ENCODE data around the gene KCNJ5.

KCNJ5 gene

GRCh38 chr11:128892866-128893565, 1.9 kb downstream of the KCNJ5 start:
- in situ Hi-C loops (cut with HindIII; ENCODE audit: low sequenced_read_pairs), result loop anchor here (25.0 kb wide), 1 partner anchor 394 kb away; no protein-coding TSS in a partner anchor

GRCh38 chr11:128893578-128894285, 2.6 kb downstream of the KCNJ5 start:
- in situ Hi-C loops (cut with HindIII; ENCODE audit: low sequenced_read_pairs), result loop anchor here (25.0 kb wide), 1 partner anchor 394 kb away; no protein-coding TSS in a partner anchor

GRCh38 chr11:128894286-128894681, 3.1 kb downstream of the KCNJ5 start:
- in situ Hi-C loops (cut with HindIII; ENCODE audit: low sequenced_read_pairs), result loop anchor here (25.0 kb wide), 1 partner anchor 393 kb away; no protein-coding TSS in a partner anchor

- in situ Hi-C loops (cut with HindIII; ENCODE audit: low sequenced_read_pairs), result loop anchor here (25.0 kb wide), 1 partner anchor 393 kb away; no protein-coding TSS in a partner anchor
These were observed 3.5 kb downstream of the KCNJ5 start for GRCh38 chr11:128894685-128895084.

GRCh38 chr11:128895526-128895925, 4.4 kb downstream of the KCNJ5 start:
- in situ Hi-C loops (cut with HindIII; ENCODE audit: low sequenced_read_pairs), result loop anchor here (25.0 kb wide), 1 partner anchor 392 kb away; no protein-coding TSS in a partner anchor

GRCh38 chr11:128896356-128896755, 5.2 kb downstream of the KCNJ5 start:
- in situ Hi-C loops (cut with HindIII; ENCODE audit: low sequenced_read_pairs), result loop anchor here (25.0 kb wide), 1 partner anchor 391 kb away; no protein-coding TSS in a partner anchor

- in situ Hi-C loops (cut with HindIII; ENCODE audit: low sequenced_read_pairs), result loop anchor here (25.0 kb wide), 1 partner anchor 389 kb away; no protein-coding TSS in a partner anchor
These were observed 6.7 kb downstream of the KCNJ5 start for GRCh38 chr11:128897826-128898225.

- in situ Hi-C loops (cut with HindIII; ENCODE audit: low sequenced_read_pairs), result loop anchor here (25.0 kb wide), 1 partner anchor 389 kb away; no protein-coding TSS in a partner anchor
These were observed 7.6 kb downstream of the KCNJ5 start for GRCh38 chr11:128898580-128899344.

- in situ Hi-C loops (cut with HindIII; ENCODE audit: low sequenced_read_pairs), result no loop called here
These were observed 9.3 kb downstream of the KCNJ5 start for GRCh38 chr11:128900468-128900867.

- in situ Hi-C loops (cut with HindIII; ENCODE audit: low sequenced_read_pairs), result no loop called here
These were observed 10.7 kb downstream of the KCNJ5 start for GRCh38 chr11:128901653-128902514.

- in situ Hi-C loops (cut with HindIII; ENCODE audit: low sequenced_read_pairs), result no loop called here
These were observed 11.4 kb downstream of the KCNJ5 start for GRCh38 chr11:128902515-128903066.

- in situ Hi-C loops (cut with HindIII; ENCODE audit: low sequenced_read_pairs), result no loop called here
These were observed 12.3 kb downstream of the KCNJ5 start for GRCh38 chr11:128903248-128904061.

GRCh38 chr11:128904303-128904655, 13.1 kb downstream of the KCNJ5 start:
- in situ Hi-C loops (cut with HindIII; ENCODE audit: low sequenced_read_pairs), result no loop called here

- in situ Hi-C loops (cut with HindIII; ENCODE audit: low sequenced_read_pairs), result no loop called here
These were observed 13.6 kb downstream of the KCNJ5 start for GRCh38 chr11:128904656-128905344.

GRCh38 chr11:128905345-128906184, 14.4 kb downstream of the KCNJ5 start:
- in situ Hi-C loops (cut with HindIII; ENCODE audit: low sequenced_read_pairs), result no loop called here

GRCh38 chr11:128906185-128907050, 15.3 kb downstream of the KCNJ5 start:
- in situ Hi-C loops (cut with HindIII; ENCODE audit: low sequenced_read_pairs), result no loop called here

- in situ Hi-C loops (cut with HindIII; ENCODE audit: low sequenced_read_pairs), result no loop called here
These were observed 16.4 kb downstream of the KCNJ5 start for GRCh38 chr11:128907585-128907984.

Measured in endothelial cell of hepatic sinusoid (primary cell).